Endothelial cell of umbilical vein (primary cell): ENCODE results near the gene TIMM29. TPM values are rescaled to one million over a fixed set of nuclear protein-coding genes. Genes with fewer than 3 reads are reported as not detected.

Source experiments
- BruUV-seq: library from RNA; stranded (reverse); fragments of 400-500 nt; replicated peaks from 2 replicates; lab custom pipeline; 2021; lab: Mats Ljungman, UMichigan
- CTCF ChIA-PET: fragments of 300-600, 350-600 bp; sonication (Branson Sonifier 250); formaldehyde crosslinking; loops from one replicate; lab custom pipeline; 2021; ENCODE audit warnings: antibody characterized with exemption, inconsistent platforms; lab: Charles Lee
- POLR2A ChIA-PET: fragments of 300-600, 350-600 bp; sonication (Branson Sonifier 250); formaldehyde crosslinking; loops from one replicate; lab custom pipeline; 2021; ENCODE audit warnings: antibody characterized with exemption, inconsistent platforms; lab: Charles Lee
- DNase-seq: peaks from one replicate; pipeline ENCODE4 v3.0.0-alpha.2; 2011; ENCODE audit warnings: low read depth, low spot score
- FAIRE-seq: peaks from 2 replicates; lab custom pipeline; 2011; peaks lifted over from hg19 to GRCh38; lab: Jason Lieb, UNC
- H2AFZ ChIP-seq: 2 replicates; pipeline ENCODE4 v1.6.0; 2012; ENCODE audit warnings: low read depth, low read length, control low read depth, inconsistent platforms
- H3K27ac ChIP-seq: 2 replicates; pipeline ENCODE4 v1.5.1; 2011; ENCODE audit warnings: low read depth, mild to moderate bottlenecking, control low read depth, low read length, moderate library complexity; ENCODE audit not compliant: insufficient read depth
- H3K27me3 ChIP-seq, 2 experiments: 2 replicates each; pipeline versions ENCODE4 v1.6.0 to v1.6.1; 2011; ENCODE audit warnings: low read length in 2 of 2, mixed read lengths in 1 of 2; ENCODE audit not compliant: control insufficient read depth in 2 of 2, insufficient read depth in 2 of 2
- H3K36me3 ChIP-seq, 2 experiments: 2 replicates in 1 of 2; 3 replicates in 1 of 2; pipeline ENCODE4 v1.5.1; 2011; ENCODE audit warnings: low read length in 2 of 2, mild to moderate bottlenecking in 1 of 2, moderate library complexity in 1 of 2; ENCODE audit not compliant: control insufficient read depth in 2 of 2, insufficient read depth in 2 of 2; ENCODE audit errors: extremely low read depth in 1 of 2
- H3K4me1 ChIP-seq: 3 replicates; pipeline ENCODE4 v1.5.1; 2011; ENCODE audit warnings: mild to moderate bottlenecking, low read length; ENCODE audit not compliant: control insufficient read depth, insufficient read depth; ENCODE audit errors: extremely low read depth
- H3K4me2 ChIP-seq: 2 replicates; pipeline ENCODE4 v1.6.1; 2011; ENCODE audit warnings: low read length, control low read depth, mixed read lengths; ENCODE audit not compliant: insufficient read depth
- H3K4me3 ChIP-seq, 3 experiments: fragments of 200-600 bp in 1 of 3; sonication (generic), shearing (Covaris generic) in 1 of 3; replicated peaks in 1 of 3; 2 replicates each; pipeline ENCODE4 v1.5.1; 2011 to 2016; ENCODE audit warnings: control low read depth in 3 of 3, low read length in 3 of 3, mild to moderate bottlenecking in 2 of 3, inconsistent platforms in 1 of 3, low read depth in 1 of 3, moderate library complexity in 1 of 3; ENCODE audit not compliant: insufficient read depth in 1 of 3
- H3K79me2 ChIP-seq: 2 replicates; pipeline ENCODE4 v1.6.0; 2012; ENCODE audit warnings: low read length, inconsistent platforms; ENCODE audit not compliant: control insufficient read depth, insufficient read depth
- H3K9ac ChIP-seq: replicated peaks from 2 replicates; pipeline ENCODE3; 2011; ENCODE audit warnings: low read length, control low read depth; ENCODE audit not compliant: insufficient read depth; ENCODE audit errors: extremely low read depth
- H3K9me1 ChIP-seq: replicated peaks from 3 replicates; pipeline ENCODE4 v1.6.0; 2011; ENCODE audit warnings: mild to moderate bottlenecking, low read length; ENCODE audit not compliant: control insufficient read depth, insufficient read depth; ENCODE audit errors: extremely low read depth
- H3K9me3 ChIP-seq: replicated peaks from 2 replicates; pipeline ENCODE4 v1.5.1; 2012; ENCODE audit warnings: low read length, inconsistent platforms; ENCODE audit not compliant: control insufficient read depth, insufficient read depth
- H4K20me1 ChIP-seq: replicated peaks from 2 replicates; pipeline ENCODE3; 2011; ENCODE audit warnings: mild to moderate bottlenecking, low read length; ENCODE audit not compliant: control insufficient read depth, insufficient read depth; ENCODE audit errors: extremely low read depth
- EZH2 ChIP-seq: IDR thresholded peaks from 2 replicates; pipeline ENCODE4 v1.6.1; 2012; ENCODE audit warnings: borderline replicate concordance, low read depth, mild to moderate bottlenecking, moderate library complexity, low read length, inconsistent platforms; ENCODE audit not compliant: severe bottlenecking
- FOS ChIP-seq: IDR thresholded peaks from 2 replicates; pipeline ENCODE4 v1.6.1; 2011; ENCODE audit warnings: mild to moderate bottlenecking, low read length, moderate library complexity, borderline replicate concordance; ENCODE audit not compliant: insufficient read depth
- GATA2 ChIP-seq: IDR thresholded peaks from 2 replicates; pipeline ENCODE4 v1.7.0; 2011; ENCODE audit warnings: low read depth, mild to moderate bottlenecking, moderate library complexity, mixed read lengths, low read length; ENCODE audit not compliant: insufficient read length, insufficient read depth
- JUN ChIP-seq: IDR thresholded peaks from 2 replicates; pipeline ENCODE4 v1.6.1; 2011; ENCODE audit warnings: borderline replicate concordance, low read depth; ENCODE audit not compliant: insufficient read length, insufficient read depth
- MYC ChIP-seq: IDR thresholded peaks from one replicate; pipeline ENCODE4 v1.6.1; 2011; ENCODE audit warnings: mild to moderate bottlenecking, low read depth, low read length
- POLR2A ChIP-seq: IDR thresholded peaks from 2 replicates; pipeline ENCODE4 v1.6.1; 2012; ENCODE audit warnings: low read depth, mild to moderate bottlenecking, control low read depth, low read length
- POLR2AphosphoS5 ChIP-seq: IDR thresholded peaks from 2 replicates; pipeline ENCODE4 v1.6.1; 2012; ENCODE audit warnings: low read depth, mild to moderate bottlenecking, control low read depth, low read length, moderate library complexity; ENCODE audit not compliant: insufficient read depth
- dilution Hi-C: fragments of 300-500 bp; cut with MboI; formaldehyde crosslinking; loops from one replicate; pipeline ENCODE4 v1.15.0; 2019; ENCODE audit warnings: low sequenced_read_pairs; ENCODE audit not compliant: extremely low pct_ligation_motif_present
- intact Hi-C: fragments of 100-400 bp; cut with micrococcal nuclease; formaldehyde crosslinking; loops from one replicate; pipeline ENCODE4 v1.10.0; 2022
- polyA plus RNA-seq, 4 experiments: library from polyadenylated mRNA; depleted of rRNA in 3 of 4; stranded (reverse) in 3 of 4; unstranded in 1 of 4; fragments of >200 nt; gene quantifications; 2 replicates each; pipeline versions ENCODE4 v1.2.1 to v1.2.3, GENCODE V29; 2011 to 2012; ENCODE audit warnings: missing spikeins in 1 of 4
- total RNA-seq: library from RNA; stranded (reverse); gene quantifications from 2 replicates; pipeline ENCODE4 v1.2.3, GENCODE V29; 2021
- TF ChIP-seq, protein P1 (sequence below), 2 donors: IDR thresholded peaks; 1 replicate in 1 of 2; 2 replicates in 1 of 2; pipeline ENCODE4 v1.5.1; 2011; ENCODE audit warnings: low read length in 2 of 2, mild to moderate bottlenecking in 2 of 2, moderate library complexity in 2 of 2, control low read depth in 1 of 2, inconsistent platforms in 1 of 2, low read depth in 1 of 2; ENCODE audit not compliant: insufficient read depth in 1 of 2; ENCODE audit errors: extremely low read depth in 1 of 2
- TF ChIP-seq, protein P2 (sequence below): IDR thresholded peaks from 2 replicates; pipeline ENCODE4 v1.6.1; 2011; ENCODE audit not compliant: insufficient read depth, insufficient read length

TIMM29 gene
- total and polyA plus RNA-seq, 2 donors (not counting 3 experiments of a cell fraction or from before 2014, with no cell fraction given): 10.7 to 20.6 TPM

GRCh38 chr19:10916602-10917001 lies 12.0 kb upstream of the TIMM29 start:
- FAIRE-seq (no peak), DNase-seq (no peak)
- Histone ChIP-seq H3K27me3 (no peaks in the 10 kb centered on the region), H3K4me3 (no peak overlapping the region), H4K20me1 (no peaks in the 10 kb centered on the region), H3K9me1 (no peaks in the 10 kb centered on the region), H3K9ac (no peak overlapping the region), H3K79me2 (no peaks in the 10 kb centered on the region), H2AFZ (no peak overlapping the region), H3K4me2 (no peak overlapping the region), H3K9me3 (no peaks in the 10 kb centered on the region), H3K36me3 (peaks cover 0 to 41% of the 10 kb centered on the region in 2 experiments), H3K4me1 (no peaks in the 10 kb centered on the region), H3K27ac (no peak overlapping the region)
- dilution Hi-C loops (loop anchor here (10.0 kb wide), 1 partner anchor 108 kb away; no protein-coding TSS in a partner anchor), intact Hi-C loops (no loop called here)
- no TSS peak for BruUV-seq
- ChIA-PET CTCF (interaction anchor here (0.7 to 1.8 kb wide), 3 partner anchors 18 to 46 kb away, joined by 3 to 6 read pairs (median 4); partner anchors contain the start of gene CARM1), POLR2A (no interaction called here)
- TF ChIP-seq GATA2 (no peak), FOS (no peak), MYC (no peak), POLR2AphosphoS5 (no peak), EZH2 (no peak), POLR2A (no peak), JUN (no peak)
- TF ChIP-seq, protein P1, sequence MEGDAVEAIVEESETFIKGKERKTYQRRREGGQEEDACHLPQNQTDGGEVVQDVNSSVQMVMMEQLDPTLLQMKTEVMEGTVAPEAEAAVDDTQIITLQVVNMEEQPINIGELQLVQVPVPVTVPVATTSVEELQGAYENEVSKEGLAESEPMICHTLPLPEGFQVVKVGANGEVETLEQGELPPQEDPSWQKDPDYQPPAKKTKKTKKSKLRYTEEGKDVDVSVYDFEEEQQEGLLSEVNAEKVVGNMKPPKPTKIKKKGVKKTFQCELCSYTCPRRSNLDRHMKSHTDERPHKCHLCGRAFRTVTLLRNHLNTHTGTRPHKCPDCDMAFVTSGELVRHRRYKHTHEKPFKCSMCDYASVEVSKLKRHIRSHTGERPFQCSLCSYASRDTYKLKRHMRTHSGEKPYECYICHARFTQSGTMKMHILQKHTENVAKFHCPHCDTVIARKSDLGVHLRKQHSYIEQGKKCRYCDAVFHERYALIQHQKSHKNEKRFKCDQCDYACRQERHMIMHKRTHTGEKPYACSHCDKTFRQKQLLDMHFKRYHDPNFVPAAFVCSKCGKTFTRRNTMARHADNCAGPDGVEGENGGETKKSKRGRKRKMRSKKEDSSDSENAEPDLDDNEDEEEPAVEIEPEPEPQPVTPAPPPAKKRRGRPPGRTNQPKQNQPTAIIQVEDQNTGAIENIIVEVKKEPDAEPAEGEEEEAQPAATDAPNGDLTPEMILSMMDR (IDR thresholded peaks at IDR 0.05; ENCODE audit: extremely low read depth in 1 of 2, insufficient read depth in 1 of 2, low read depth in 1 of 2, low read length in 2 of 2): no peak
- TF ChIP-seq, protein P2, sequence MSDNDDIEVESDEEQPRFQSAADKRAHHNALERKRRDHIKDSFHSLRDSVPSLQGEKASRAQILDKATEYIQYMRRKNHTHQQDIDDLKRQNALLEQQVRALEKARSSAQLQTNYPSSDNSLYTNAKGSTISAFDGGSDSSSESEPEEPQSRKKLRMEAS: no peak
